Measurements from ENCODE around the gene FSD2.

FSD2 gene

DNA sequence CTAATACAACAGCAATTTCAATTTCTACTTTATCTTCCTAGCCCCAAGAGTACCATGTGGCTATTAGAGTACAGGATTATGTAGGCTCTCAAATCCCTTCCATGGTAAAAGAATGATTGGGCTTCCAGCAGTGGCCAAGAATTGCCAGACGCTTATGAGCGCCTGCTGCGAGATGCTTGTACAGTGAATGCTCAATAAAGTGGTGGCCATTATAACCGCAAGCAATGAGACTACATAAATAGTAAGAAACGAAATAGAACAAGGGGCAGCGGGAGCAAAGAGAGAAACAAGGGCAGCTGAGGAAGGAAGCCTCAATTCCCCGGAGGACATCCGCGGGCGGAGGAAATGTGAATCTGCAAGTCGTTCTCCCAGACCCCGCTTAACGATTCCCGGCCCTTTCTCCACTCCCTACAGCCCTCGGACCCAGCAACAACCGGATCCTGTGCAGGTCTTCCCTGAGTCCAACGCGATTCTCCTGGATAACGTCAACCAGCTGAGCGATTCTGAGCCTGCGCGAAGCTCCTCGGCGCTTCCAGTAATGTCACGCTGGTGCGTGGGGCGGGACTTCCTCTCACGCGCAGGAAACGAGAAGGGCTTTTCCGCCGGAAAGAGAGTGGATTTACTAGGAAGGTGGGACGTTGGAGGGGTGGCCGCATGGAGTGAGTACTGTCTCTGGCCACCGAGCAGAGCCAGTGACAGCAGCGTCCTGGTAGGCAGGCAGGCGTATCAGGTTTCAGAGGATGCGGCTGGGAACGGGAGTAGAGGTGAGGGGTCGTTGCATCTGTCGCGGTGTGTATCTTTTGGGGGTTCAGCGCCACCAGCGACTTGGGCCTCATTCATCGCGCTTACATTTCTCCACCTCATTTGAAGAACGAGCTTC, 55.7 kb downstream of the FSD2 start:
- peak; percentile 95 for DNase-seq
- H3K27me3 ChIP-seq (ENCODE audit: insufficient read depth, low read depth, severe bottlenecking) = no peaks in the 10 kb centered on the region
- H3K27ac ChIP-seq = peak overlapping the region; percentile 77
- H3K36me3 ChIP-seq = peaks cover 35% of the 10 kb centered on the region
- no peaks in the 10 kb centered on the region for H3K9me3 ChIP-seq (ENCODE audit: severe bottlenecking)
- TF ChIP-seq, protein P1, sequence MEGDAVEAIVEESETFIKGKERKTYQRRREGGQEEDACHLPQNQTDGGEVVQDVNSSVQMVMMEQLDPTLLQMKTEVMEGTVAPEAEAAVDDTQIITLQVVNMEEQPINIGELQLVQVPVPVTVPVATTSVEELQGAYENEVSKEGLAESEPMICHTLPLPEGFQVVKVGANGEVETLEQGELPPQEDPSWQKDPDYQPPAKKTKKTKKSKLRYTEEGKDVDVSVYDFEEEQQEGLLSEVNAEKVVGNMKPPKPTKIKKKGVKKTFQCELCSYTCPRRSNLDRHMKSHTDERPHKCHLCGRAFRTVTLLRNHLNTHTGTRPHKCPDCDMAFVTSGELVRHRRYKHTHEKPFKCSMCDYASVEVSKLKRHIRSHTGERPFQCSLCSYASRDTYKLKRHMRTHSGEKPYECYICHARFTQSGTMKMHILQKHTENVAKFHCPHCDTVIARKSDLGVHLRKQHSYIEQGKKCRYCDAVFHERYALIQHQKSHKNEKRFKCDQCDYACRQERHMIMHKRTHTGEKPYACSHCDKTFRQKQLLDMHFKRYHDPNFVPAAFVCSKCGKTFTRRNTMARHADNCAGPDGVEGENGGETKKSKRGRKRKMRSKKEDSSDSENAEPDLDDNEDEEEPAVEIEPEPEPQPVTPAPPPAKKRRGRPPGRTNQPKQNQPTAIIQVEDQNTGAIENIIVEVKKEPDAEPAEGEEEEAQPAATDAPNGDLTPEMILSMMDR (IDR thresholded peaks at IDR 0.05; ENCODE audit: low read depth, low read length) = no peak
- H3K4me3 ChIP-seq (ENCODE audit: low read depth, low read length) = peak overlapping the region; percentile 68

DNA sequence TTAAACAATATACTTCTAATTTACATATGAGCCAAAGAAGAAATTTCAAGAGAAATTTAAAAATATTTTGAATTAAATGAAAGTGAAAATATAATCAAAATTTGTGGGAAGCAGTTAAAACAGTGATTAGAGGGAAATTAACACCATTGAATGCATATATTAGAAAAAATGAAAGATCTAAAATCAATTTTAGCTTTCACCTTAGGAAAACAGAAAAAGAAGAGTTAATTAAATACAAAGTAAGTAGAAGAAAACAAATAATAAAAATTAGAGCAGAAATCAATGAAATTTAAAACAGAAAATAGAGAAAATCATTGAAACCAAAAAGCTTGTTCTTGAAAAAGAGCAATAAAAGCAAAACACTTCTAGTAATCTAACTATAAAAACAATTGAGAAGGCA, 57.6 kb downstream of the FSD2 start:
- Histone ChIP-seq H3K27ac (no peak overlapping the region), H3K4me3 (ENCODE audit: low read depth, low read length) (no peak overlapping the region), H3K36me3 (peaks cover 16% of the 10 kb centered on the region), H3K27me3 (ENCODE audit: insufficient read depth, low read depth, severe bottlenecking) (no peaks in the 10 kb centered on the region), H3K9me3 (ENCODE audit: severe bottlenecking) (no peaks in the 10 kb centered on the region)
- DNase-seq = no peak
- TF ChIP-seq, protein P1 (IDR thresholded peaks at IDR 0.05; ENCODE audit: low read depth, low read length) = no peak

DNA sequence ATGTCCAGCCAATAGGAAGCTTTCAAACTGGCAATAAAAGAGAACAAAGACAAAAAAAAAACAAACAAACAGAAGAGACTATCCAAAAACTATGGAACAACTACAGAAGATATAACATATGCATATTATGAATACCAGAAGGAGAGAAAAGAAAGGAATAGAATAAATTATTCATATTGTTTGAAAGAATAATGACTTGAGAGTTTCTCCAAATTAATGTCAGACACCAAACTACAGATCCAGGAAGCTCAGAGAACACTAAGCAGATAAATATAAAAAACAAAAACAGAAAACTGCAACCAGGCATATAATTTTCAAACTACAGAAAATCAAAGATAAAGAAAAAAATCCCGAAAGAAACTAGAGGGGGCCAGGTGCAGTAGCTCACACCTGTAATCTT, 62.1 kb downstream of the FSD2 start:
- no peak overlapping the region for H3K4me3 ChIP-seq (ENCODE audit: low read depth, low read length)
- no peaks in the 10 kb centered on the region for H3K36me3 ChIP-seq
- H3K27me3 ChIP-seq (ENCODE audit: insufficient read depth, low read depth, severe bottlenecking) = no peaks in the 10 kb centered on the region
- no peak overlapping the region for H3K27ac ChIP-seq
- no peaks in the 10 kb centered on the region for H3K9me3 ChIP-seq (ENCODE audit: severe bottlenecking)
- TF ChIP-seq, protein P1 (IDR thresholded peaks at IDR 0.05; ENCODE audit: low read depth, low read length) = no peak
- no peak for DNase-seq

DNA sequence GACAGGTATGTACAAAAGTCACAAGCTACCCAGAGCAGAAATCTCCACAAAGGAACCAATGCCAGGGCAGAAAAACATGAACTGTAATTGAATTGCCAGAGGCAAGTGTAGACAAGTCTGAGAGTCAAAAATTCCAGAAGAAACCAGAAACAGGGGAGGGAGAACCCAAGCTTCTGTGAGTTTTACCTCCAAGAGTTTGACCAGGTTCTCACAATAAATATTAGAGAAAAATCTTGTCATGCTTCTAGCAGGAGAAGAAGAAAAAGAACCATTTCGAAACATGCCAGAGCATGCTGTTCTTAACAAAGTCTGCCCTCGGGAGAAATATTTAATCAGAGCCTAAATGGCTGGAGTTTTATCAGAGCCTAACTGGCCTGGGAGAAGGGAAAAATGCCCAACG, 63.7 kb downstream of the FSD2 start:
- no peaks in the 10 kb centered on the region for H3K27me3 ChIP-seq (ENCODE audit: insufficient read depth, low read depth, severe bottlenecking)
- no peak for DNase-seq
- no peaks in the 10 kb centered on the region for H3K36me3 ChIP-seq
- TF ChIP-seq, protein P1 (IDR thresholded peaks at IDR 0.05; ENCODE audit: low read depth, low read length) = no peak
- H3K27ac ChIP-seq = no peak overlapping the region
- H3K4me3 ChIP-seq (ENCODE audit: low read depth, low read length) = no peak overlapping the region
- H3K9me3 ChIP-seq (ENCODE audit: severe bottlenecking) = no peaks in the 10 kb centered on the region

DNA sequence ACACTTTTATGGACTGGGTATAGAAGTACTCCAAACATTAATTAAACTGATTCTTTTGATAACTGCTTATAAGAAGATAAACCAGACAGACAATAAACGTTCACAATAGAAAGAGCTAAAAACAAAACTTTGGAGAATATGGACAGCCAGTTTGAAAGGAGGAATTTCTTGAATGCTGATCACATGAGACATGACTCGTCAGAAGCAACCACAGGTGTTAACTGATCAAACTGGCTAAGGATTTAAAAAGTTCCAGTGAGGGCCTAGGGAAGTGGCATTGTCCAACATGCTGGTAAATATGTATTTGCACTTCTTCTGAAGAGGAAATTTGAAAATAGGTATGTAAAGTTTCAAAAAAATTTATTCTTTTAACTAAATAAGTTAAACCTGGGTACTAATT, 66.8 kb downstream of the FSD2 start:
- Histone ChIP-seq H3K4me3 (ENCODE audit: low read depth, low read length) (no peak overlapping the region), H3K36me3 (no peaks in the 10 kb centered on the region), H3K27me3 (ENCODE audit: insufficient read depth, low read depth, severe bottlenecking) (no peaks in the 10 kb centered on the region), H3K9me3 (ENCODE audit: severe bottlenecking) (no peaks in the 10 kb centered on the region), H3K27ac (no peak overlapping the region)
- DNase-seq = no peak
- TF ChIP-seq, protein P1 (IDR thresholded peaks at IDR 0.05; ENCODE audit: low read depth, low read length) = no peak

Measured in WERI-Rb-1 (cell line).